HL-60/S4 treated with retinoic acid at 250 ng/mL for 4 days and 3 days (cell line): Measurements from ENCODE around the gene SCRN1.

Experiments
- in situ Hi-C: fragments of 300-500 bp; cut with MboI; formaldehyde crosslinking; loops from 2 replicates; pipeline ENCODE4 v1.7.0; 2022; ENCODE audit warnings: low sequenced_read_pairs

Gene SCRN1

GRCh38 chr7:29989257-29989995, at the start of gene SCRN1:
Gene SCRN1 (minus strand): TSS chr7:29989801. CDS start chr7:29969067, 20,734 bp downstream.
- in situ Hi-C loops: no loop called here

- in situ Hi-C loops: no loop called here
Observed at GRCh38 chr7:30038196-30038980, 48.8 kb upstream of the SCRN1 start.

- in situ Hi-C loops: no loop called here
Observed at GRCh38 chr7:30036220-30036619, 46.6 kb upstream of the SCRN1 start.

- in situ Hi-C loops: no loop called here
Observed at GRCh38 chr7:30034501-30034900, 44.9 kb upstream of the SCRN1 start.

GRCh38 chr7:30032310-30033125, 42.9 kb upstream of the SCRN1 start:
- in situ Hi-C loops: no loop called here

- in situ Hi-C loops: no loop called here
Observed at GRCh38 chr7:30029696-30030095, 40.1 kb upstream of the SCRN1 start.

- in situ Hi-C loops: no loop called here
Observed at GRCh38 chr7:30028749-30029635, 39.4 kb upstream of the SCRN1 start.

GRCh38 chr7:30028216-30028748, 38.7 kb upstream of the SCRN1 start, which contains the start of gene PLEKHA8:
Gene PLEKHA8 (plus strand): TSS chr7:30028412. CDS start chr7:30028763, 351 bp downstream.
- in situ Hi-C loops: no loop called here

GRCh38 chr7:30027740-30028215, 38.2 kb upstream of the SCRN1 start:
- in situ Hi-C loops: no loop called here

- in situ Hi-C loops: no loop called here
Observed at GRCh38 chr7:30027065-30027456, 37.5 kb upstream of the SCRN1 start.

GRCh38 chr7:30026229-30027064, 36.8 kb upstream of the SCRN1 start, which contains the start of gene FKBP14:
Gene FKBP14 (minus strand): TSS chr7:30026702. CDS start chr7:30026508, 194 bp downstream.
- in situ Hi-C loops: no loop called here

- in situ Hi-C loops: no loop called here
Observed at GRCh38 chr7:30023524-30023923, 33.9 kb upstream of the SCRN1 start.

GRCh38 chr7:30022991-30023390, 33.4 kb upstream of the SCRN1 start:
- in situ Hi-C loops: no loop called here

- in situ Hi-C loops: no loop called here
Observed at GRCh38 chr7:30020535-30020934, 30.9 kb upstream of the SCRN1 start.

- in situ Hi-C loops: no loop called here
Observed at GRCh38 chr7:30019960-30020359, 30.4 kb upstream of the SCRN1 start.

GRCh38 chr7:30019387-30019786, 29.8 kb upstream of the SCRN1 start:
- in situ Hi-C loops: no loop called here

- in situ Hi-C loops: no loop called here
Observed at GRCh38 chr7:30018451-30018850, 28.9 kb upstream of the SCRN1 start.

- in situ Hi-C loops: no loop called here
Observed at GRCh38 chr7:30012757-30013156, 23.2 kb upstream of the SCRN1 start.

GRCh38 chr7:30010021-30010420, 20.4 kb upstream of the SCRN1 start:
- in situ Hi-C loops: no loop called here
